HG02938 (cell line): ENCODE measurements around the gene SOX8.

Experiments used
- ATAC-seq: cut with Tn5 transposase; IDR thresholded peaks from one replicate; pipeline ENCODE4 v1.9.1; 2021; ENCODE audit warnings: mild to moderate bottlenecking, moderate library complexity; ENCODE audit not compliant: unreplicated experiment

The SOX8 gene

DNA sequence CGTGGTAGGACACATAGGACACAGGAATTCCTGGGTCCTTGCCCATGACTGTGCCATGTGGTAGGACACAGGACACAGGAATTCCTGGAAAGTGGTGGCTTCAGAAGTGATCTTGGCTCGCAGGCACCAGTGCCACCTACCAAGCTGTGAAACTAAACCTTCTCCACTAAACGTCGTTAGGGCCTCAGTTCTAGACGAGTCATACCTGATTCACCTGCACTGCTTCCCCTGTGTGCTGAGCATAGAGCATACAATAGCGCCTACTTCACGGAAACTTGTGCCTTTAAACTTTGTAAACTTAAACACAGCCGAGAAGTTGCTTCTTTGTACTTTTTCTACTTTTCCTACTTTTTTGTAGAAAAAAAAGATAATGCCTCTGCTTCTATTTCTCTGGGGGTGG lies 4.8 kb downstream of the SOX8 start:
- ATAC-seq = no peak

DNA sequence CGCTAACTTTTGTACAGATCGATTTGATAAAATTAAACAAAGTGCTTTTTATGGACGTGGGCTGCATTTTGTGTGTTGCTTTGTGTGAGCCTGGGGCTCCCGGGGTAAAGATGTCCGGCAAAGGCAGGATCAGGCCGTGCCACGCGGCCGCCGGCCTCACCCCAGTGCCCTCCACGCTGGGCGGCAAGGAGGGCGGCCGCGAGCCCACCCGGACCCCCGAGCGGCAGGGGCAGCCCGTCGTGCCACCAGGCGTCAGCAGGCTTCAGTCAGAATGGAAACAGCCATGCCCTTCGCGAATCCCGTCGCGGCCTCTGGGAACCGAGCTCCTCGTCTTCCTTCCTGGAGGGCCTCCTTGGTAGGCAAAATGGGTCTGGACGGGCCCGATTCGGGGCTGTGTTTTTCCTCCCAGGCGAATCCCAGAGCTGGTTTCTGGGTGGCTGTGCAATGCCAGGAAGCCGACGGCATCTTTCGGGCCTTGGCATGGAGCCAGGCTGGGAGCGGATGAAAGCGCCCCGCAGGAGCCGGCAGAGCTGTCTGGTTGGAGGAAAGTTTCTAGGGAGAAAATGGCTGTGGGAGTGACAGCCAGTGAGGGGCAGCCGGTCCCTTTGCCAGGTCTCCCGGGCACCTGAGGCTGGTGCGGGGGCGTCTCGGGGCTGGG lies 5.5 kb downstream of the SOX8 start:
- ATAC-seq = no peak

DNA sequence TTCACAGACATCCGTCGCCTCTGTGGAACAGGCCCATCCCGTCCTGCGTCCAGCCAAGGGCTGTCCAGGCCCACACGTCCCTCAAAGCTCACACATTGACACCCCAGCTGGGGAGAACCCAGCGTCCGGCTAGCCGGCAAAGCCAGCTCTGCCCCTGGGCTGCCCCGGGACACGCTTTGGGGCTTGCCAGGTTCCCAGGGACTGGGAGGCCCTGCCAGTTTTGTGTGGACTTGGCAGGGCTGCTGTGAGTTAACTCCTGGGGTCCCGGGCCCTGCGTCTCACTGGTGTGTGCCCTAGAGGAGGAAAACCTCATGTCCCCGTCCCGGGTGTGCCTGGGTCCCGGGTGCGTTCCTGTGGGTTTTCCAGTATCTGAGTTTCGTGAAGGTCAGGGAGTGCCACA lies 6.3 kb downstream of the SOX8 start:
- ATAC-seq = no peak

DNA sequence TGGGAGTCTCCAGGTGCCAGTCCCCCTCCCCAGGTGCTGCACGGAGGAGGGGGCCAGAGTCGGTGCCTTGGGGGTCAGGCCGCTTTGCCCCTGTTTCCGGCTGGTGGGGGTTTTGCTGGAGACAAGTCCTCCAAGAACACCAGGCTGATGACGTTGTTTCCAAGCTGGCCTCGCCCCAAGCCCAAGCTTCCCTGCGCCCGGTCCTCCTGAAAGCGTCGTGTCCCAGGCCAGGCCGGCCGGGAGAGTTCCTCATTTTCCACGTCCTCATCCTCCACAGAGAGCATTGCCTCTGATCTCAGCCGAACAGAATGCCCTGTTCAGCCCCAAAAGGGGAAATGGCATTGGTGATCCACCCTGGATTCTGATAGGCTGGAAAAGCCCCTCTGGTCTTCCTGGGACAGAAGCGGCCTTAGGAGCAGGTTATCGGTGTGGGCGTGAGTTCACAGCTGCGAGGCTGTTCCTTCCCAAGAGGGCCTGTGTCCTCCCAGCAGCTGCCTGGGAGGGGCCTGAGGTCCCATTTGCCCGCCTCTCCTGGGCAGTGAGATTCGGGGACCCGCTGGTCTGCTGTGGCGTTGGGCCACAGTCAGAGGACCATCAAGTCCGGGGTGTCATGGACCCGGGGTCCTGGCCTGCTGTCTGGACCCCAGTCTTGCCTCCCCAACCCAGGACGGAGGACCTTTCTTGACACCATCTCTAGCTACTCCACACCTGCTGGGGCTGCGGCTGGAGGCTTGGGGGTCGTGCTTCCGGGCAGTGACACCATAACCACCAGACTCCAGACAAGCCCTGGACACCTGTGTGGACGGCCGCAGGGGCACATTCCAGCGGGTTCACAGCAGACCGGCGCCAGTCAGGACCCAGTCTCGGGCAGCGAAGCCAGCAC lies 7.1 kb downstream of the SOX8 start:
- no peak for ATAC-seq

DNA sequence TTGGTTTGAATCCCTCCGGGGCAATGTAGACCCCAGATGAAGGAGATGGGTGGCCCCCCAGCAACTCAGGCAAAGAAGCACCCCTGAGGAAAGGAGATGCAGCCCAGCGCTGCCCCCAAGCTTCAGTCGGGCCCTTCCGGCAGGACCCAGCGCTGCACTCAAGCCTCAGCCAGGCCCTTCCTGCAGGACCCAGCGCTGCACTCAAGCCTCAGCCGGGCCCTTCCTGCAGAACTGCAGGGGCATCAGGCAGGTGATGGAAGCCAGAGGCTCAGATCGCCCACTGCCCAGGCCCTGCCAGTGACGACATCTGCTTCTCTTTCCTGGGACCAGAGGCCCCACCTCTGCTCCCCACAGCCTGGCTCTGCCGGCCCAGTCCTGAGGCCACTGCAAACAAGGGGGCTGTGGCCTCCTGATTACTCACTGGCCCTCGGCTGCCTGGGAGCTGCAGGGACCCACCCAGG lies 7.8 kb downstream of the SOX8 start:
- no peak for ATAC-seq

DNA sequence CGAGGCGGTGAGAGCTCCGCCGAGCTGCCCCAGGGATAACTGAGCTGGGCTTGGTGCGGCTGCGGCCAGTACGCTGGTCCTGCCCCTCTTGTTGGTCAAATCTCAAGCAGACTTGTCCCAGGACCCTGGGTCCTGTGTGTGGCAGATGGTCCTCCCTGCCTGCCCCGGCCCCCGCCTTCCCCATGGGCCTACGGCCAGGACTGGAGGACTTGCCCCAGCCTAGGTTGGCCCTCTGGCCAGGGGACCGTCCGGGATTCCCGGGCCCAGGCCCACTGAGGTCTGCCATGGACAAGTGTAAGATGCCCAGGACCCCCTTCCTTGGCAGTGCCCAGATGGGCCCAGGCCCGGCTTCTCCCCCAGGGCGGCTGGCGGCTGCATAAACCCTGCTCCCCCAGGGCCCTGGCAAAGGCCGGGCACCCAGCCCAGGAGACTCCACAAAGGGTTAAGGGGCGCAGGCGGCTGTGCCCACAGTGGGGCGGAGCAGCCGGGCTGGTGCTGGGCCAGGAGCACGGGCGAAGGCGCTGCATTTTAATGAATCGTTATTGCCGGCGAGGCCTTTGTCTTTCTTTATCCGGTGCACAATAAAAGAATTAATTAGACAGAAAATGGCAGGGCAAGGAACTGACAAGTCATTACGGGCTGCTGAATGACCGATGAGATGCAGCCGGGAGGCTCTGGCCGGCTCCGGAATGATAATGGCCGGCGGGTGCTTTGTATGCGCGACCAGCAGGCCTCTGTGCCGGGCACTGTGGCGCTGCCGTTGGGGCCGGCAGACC lies 9.1 kb downstream of the SOX8 start:
- ATAC-seq = no peak

DNA sequence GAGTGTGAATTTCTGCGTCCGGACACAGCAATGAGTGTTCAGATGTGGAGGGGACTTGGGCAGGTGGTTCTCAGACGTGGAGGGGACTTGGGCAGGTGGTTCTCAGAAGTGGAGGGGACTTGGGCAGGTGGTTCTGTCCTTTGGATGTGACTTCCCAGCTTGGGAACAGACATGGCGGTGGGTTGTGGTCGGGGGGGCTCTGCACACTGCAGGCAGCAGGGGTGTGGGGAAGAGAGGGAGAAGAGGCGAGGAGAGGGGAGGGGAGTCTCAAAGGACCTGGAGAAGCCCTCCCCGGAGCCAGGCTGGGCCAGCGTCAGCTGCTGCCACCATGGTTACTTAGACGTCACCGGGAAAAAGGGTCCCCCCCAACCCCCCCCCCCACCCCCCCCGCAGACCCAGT lies 9.8 kb downstream of the SOX8 start:
- no peak for ATAC-seq

DNA sequence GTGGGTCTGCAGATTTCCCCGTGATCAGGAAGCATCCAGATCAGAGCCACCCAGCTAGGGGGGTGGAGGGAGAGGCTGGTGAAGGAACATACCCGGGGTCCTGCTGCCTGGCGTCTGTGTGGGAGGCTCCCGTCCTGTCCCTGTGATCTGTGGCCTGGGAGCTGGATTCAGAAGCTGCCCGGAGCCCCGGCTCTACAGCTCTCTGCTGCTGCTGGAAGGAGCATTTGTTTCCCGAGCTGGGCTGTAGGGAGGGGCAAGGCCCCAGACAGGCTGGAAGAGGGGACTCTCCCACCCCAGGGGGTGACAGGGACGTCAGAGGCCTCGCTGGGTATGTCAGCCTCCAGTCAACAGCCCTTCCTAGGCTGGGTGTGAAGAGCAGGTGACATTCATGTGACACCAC lies 10.2 kb downstream of the SOX8 start:
- ATAC-seq = no peak

DNA sequence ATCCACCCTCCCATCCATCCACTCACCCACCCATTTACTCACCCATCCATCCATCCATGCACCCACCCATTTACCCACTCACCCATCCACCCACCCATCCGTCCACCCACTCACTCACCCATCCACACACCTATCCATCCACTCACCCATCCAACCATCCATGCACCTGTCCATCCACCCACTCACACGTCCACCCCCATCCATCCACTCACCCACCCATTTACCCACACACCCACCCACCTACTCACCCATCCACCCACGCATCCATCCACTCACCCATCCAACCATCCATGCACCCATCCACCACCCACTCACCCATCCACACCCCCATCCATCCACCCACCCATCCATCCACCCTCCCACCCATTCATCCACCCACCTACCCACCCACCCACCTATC lies 12.2 kb downstream of the SOX8 start:
- no peak for ATAC-seq

DNA sequence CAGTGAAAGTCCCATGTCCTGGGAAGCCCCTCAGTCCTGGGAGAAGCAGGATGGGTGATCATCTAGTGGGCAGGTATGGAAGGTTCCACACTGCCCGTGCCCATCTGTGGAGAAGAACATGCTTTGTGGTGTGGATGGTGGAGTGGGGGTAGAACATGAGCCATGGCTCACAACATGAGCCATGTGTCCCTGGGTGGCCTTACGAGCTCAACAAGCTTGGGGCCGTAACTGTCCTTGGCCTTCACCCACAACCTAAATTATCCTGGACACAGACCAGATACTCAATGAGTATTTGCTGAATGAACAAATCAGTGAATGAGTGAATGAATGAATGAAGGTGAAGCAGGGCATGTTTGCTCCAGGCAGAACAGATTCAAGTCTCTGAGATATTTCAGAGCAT lies 13.5 kb downstream of the SOX8 start:
- no peak for ATAC-seq

DNA sequence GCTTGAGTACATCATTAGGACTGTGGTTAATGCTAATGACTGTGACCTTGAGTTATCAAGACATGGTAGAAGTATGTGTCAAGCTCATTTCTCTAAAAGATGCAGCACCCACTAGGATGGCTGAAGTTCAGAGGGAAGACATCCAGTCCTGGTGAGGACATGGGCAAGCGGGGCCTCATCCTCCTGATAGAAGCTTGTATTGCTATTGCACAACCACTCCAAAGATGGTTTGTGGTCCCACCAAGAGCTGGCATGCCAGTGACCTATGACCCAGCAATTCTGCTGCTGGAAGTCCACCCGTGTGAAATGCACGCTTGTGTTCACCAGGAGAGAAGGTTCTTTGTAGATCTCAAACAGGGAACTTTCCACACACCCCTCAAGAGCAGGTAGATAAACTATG lies 14.2 kb downstream of the SOX8 start:
- ATAC-seq = no peak

DNA sequence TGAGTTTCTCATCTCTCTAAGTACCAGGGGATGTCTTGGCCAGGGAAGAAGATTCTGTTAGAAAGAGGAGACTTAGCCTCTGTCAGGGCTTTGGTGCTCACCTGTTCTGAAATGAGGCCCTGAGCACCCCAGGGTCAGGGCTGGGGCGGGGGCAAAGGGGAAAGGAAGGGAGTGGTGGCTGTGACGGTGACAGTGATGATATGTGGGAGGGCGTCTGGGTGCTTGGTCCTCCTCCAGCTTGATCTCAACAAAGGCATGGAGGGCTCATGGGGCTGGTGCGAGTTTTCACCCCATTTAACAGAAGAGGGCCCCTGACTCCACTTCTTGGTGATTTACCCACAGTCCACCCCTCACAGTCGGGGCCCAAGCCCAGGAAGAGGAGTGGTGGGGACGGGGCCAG lies 15.1 kb downstream of the SOX8 start:
- ATAC-seq = no peak

DNA sequence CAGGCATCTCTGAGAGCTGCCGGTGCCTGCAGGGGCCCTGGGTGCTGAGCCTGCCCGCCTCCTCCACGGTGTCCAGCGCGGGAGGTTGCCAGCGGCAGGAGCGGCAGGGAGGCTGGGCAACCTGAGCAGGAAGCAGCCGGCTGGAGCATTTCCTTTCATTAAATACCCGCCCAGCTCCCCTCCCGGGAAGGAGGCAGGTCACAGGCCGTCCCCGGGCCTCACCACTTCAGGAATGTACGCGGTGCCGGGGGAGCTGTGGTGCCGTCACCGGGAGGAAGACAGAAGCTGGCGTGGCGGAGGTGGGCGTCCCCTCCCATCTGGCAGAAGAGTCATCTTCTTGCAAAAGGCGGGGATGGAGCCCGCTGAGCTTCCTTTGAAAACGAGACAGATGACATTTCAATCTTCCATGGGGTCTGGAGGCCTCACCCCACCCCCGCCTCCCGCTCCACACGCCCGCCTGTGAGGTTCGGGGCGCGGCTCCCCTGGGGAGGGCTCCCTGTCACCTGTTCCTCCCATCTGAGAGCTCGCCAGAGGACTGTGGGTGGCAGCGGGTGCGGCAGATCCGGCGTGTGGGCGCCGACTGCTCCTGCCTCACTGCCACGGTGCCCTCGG lies 16.0 kb downstream of the SOX8 start:
- ATAC-seq = no peak

DNA sequence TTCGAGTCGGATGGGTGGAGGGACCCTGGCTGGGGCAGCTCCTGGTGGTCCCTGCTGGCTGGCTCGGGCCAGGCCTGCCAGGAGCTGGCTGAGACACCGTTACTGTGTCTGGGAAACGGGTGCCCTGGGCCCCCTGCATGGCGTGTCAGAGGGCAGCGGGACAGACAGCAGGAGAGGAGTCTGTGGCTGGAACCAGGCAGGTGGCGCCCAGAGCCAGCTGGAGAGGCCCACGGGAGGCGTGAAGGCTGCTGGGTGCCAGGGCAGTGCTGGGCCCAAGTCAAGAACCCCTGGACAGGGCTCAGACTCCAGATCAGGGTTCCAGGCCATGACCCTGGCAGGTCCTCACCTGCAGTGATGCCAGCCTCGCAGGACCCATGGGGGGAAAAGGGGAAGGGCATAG lies 16.6 kb downstream of the SOX8 start:
- no peak for ATAC-seq

DNA sequence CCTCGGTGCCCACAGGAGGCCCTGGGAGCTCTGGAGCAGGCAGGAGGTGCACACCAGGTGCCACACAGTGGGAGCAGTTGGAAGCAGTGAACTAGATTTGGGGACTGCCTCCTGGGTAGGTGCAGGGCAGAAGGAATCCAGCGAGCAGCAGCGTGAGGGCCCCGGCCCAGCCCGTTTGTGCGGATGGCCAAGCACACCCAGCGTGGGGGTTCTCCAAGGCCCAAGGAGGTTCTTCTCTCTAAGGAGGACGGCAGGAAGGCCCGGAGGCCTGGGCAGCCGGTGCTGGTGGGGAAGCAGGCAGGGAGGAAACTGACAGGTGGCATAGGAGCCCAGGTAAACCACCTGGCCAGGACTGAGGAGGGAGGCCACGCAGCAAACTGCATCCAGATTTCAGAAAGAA lies 17.0 kb downstream of the SOX8 start:
- no peak for ATAC-seq

DNA sequence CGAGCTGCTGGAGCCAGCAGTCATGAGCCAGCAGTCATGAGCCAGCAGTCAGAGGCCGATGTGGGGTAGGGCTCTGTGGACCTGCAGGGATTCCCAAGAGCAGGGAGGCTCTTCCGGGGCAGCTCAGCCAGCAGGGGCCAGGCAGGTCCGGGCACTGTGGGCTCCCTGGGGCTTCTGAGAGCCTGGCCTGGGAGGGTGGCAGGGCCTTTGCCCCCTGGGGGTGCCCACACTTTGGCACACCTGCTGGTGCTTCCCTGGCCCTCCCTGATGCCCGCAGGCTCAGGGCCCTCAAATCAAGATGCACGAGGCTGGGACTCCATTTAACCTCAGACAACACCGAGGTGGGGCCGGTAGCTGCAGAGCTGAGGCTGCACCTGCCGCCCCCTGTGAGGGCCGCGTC lies 18.1 kb downstream of the SOX8 start:
- no peak for ATAC-seq

DNA sequence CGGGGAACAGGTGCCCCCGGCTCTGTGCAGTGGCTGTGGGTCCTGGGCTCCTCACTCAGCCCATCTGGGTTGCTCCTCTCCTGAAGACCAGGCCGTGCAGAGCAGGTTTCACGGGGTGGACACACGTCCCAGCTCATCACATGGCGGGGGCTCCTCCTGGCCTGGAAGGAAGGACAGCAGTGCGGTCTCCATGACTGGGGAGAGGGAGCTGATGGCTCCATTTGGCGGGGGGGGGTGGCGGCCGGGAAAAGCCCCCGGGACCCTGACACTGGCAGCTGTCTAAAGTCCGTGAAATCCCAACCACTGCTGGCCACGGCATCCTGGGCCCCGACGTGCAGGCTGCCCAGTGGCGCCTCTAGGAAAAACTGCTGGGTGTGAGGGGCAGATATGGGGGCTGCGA lies 19.0 kb downstream of the SOX8 start:
- ATAC-seq = no peak

DNA sequence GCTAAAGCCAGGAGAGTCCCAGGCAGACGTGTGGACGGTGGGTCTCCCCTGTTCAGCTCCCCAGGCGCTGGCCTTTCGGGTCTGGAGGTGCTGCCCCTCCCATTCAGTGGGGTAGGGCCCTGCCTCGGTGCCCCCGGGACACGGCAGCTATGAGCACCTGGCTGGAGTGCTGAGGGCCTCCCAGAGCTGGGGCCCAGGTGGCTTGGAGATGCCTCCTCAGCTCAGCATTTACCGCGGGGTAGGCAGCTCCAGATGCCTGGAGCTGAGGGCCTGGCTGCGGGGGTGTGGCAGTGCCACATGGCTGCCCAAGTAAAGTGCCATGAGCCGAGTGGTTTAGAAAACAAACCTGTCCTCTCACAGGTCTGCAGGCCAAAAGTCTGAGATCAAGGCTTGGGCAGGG lies 19.5 kb downstream of the SOX8 start:
- no peak for ATAC-seq

DNA sequence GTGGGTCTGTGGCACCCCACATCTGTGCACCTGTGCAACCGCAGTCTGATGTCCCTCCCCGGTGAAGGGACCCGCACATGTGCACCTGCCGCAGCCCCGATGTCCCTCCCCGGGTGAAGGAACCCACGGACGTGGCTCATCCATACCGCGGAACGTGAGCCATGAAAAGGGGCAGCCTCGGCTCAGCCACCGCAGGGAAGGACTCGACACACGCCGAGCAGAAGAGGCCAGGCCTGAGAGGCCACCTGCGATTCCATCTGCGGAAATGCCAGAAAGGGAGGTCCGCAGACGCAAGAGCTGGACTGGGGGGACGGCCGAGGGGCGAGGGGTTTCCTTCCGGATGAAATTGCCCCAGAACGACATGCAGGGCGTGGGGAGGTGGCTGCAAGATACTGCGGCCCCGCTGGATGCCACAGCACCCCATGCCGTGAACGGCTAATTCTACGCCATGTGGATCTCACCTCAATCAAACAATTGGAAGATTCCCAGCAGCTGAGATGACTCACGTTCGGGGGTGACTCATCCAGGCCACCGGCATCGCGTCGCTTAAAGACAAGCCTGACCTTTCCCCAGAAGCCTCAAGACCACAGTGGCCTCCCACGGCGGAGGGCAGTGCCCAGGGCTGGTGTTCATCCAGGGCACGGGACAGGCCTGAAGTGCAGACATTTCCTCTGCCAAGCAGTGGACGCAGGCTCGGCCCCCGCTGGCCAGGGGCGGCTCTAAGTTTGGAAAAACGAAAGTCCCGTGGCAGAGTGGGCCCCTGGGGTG lies 21.0 kb downstream of the SOX8 start:
- no peak for ATAC-seq
